Hepatocyte (in vitro differentiated cells): ENCODE data around the gene MSI2. TPM values are rescaled to one million over a fixed set of nuclear protein-coding genes. Genes with fewer than 3 reads are reported as not detected.

Experiments
- DNase-seq: peaks from one replicate; pipeline ENCODE4 v3.0.0-alpha.2; 2016; ENCODE audit warnings: low spot score
- H2AFZ ChIP-seq: fragments of 200-600 bp; sonication (generic); 2 replicates; pipeline ENCODE4 v1.6.0; 2016; ENCODE audit warnings: antibody characterized with exemption, mild to moderate bottlenecking
- H3K27ac ChIP-seq: fragments of 200-600 bp; sonication (generic); 2 replicates; pipeline ENCODE4 v1.5.1; 2016; ENCODE audit warnings: mild to moderate bottlenecking
- H3K27me3 ChIP-seq: fragments of 200-600 bp; sonication (generic); 2 replicates; pipeline ENCODE4 v1.6.1; 2016
- H3K36me3 ChIP-seq: fragments of 200-600 bp; sonication (generic); replicated peaks from 2 replicates; pipeline ENCODE4 v1.5.1; 2016; ENCODE audit warnings: low read depth; ENCODE audit not compliant: insufficient read depth
- H3K4me1 ChIP-seq: fragments of 200-600 bp; sonication (generic); 2 replicates; pipeline ENCODE4 v1.5.1; 2016; ENCODE audit warnings: mild to moderate bottlenecking, moderate library complexity; ENCODE audit not compliant: insufficient read depth
- H3K4me2 ChIP-seq: fragments of 200-600 bp; sonication (generic); 2 replicates; pipeline ENCODE4 v1.6.0; 2016
- H3K4me3 ChIP-seq: fragments of 200-600 bp; sonication (generic); 2 replicates; pipeline ENCODE4 v1.5.1; 2016; ENCODE audit warnings: mild to moderate bottlenecking
- H3K79me2 ChIP-seq: fragments of 200-600 bp; sonication (generic); 2 replicates; pipeline ENCODE4 v1.6.0; 2017; ENCODE audit warnings: mild to moderate bottlenecking
- H3K9me2 ChIP-seq: fragments of 200-600 bp; sonication (generic); replicated peaks from 2 replicates; pipeline ENCODE4 v1.6.0; 2017; ENCODE audit warnings: mild to moderate bottlenecking; ENCODE audit not compliant: insufficient read depth
- H3K9me3 ChIP-seq: fragments of 200-600 bp; sonication (generic); 2 replicates; pipeline ENCODE4 v1.5.1; 2016; ENCODE audit warnings: low read depth, mild to moderate bottlenecking
- H4K20me1 ChIP-seq: fragments of 200-600 bp; sonication (generic); 2 replicates; pipeline ENCODE4 v1.6.0; 2016; ENCODE audit warnings: mild to moderate bottlenecking; ENCODE audit not compliant: insufficient read depth, poor library complexity, severe bottlenecking
- CTCF ChIP-seq: fragments of 200-600 bp; sonication (generic); IDR thresholded peaks from 2 replicates; pipeline ENCODE4 v1.5.1; 2016; ENCODE audit warnings: antibody characterized with exemption, mild to moderate bottlenecking; ENCODE audit not compliant: poor library complexity
- EZH2 ChIP-seq: fragments of 200-600 bp; sonication (generic); IDR thresholded peaks from 2 replicates; pipeline ENCODE4 v1.6.1; 2016; ENCODE audit warnings: antibody characterized with exemption, mild to moderate bottlenecking, borderline replicate concordance
- EZH2phosphoT487 ChIP-seq: fragments of 200-600 bp; sonication (generic); IDR thresholded peaks from one replicate; pipeline ENCODE4 v1.6.1; 2018; ENCODE audit warnings: antibody characterized with exemption, mild to moderate bottlenecking, low read depth, moderate library complexity; ENCODE audit not compliant: unreplicated experiment, severe bottlenecking
- whole genome bisulfite sequencing: methylation state at CpG from one replicate; pipeline ENCODE4 v1.1.6; 2016; ENCODE audit warnings: low lambda C conversion rate; ENCODE audit errors: missing lambda C conversion rate; 5-methylcytosine and 5-hydroxymethylcytosine counted together
- polyA plus RNA-seq: library from polyadenylated mRNA; unstranded; fragments of >200 nt; fragmentation: Nextera tagmentation; extraction: Ambion mirVana; gene quantifications from 2 replicates; pipeline ENCODE4 v1.2.1, GENCODE V29; 2016
- total RNA-seq: library from RNA; depleted of rRNA; stranded (reverse); fragments of >200 nt; gene quantifications from 2 replicates; pipeline ENCODE4 v1.2.3, GENCODE V29; 2014

Gene MSI2
- total and polyA plus RNA-seq, 2 experiments from 2014 or later = 16.1 to 60.6 TPM

GRCh38 chr17:57544401-57544800, 288.1 kb downstream of the MSI2 start:
- Histone ChIP-seq H3K4me2 (peak overlapping the region; percentile 23), H3K9me3 (no peaks in the 10 kb centered on the region), H3K4me3 (no peak overlapping the region)

GRCh38 chr17:57544834-57545463, 288.6 kb downstream of the MSI2 start:
- 57% methylated on average over 7 of the region's 7 CpGs for WGBS

More at GRCh38 chr17:57544401-57544800, 288.1 kb downstream of the MSI2 start:
- Histone ChIP-seq H4K20me1 (peaks cover 3% of the 10 kb centered on the region), H3K27me3 (no peaks in the 10 kb centered on the region), H3K27ac (peak overlapping the region; percentile 73), H3K9me2 (no peaks in the 10 kb centered on the region), H3K36me3 (no peaks in the 10 kb centered on the region), H3K79me2 (peaks cover 37% of the 10 kb centered on the region), H3K4me1 (peaks cover 55% of the 10 kb centered on the region), H2AFZ (no peak overlapping the region)
- TF ChIP-seq CTCF (no peak), EZH2 (no peak), EZH2phosphoT487 (no peak)
- 82% methylated on average over 5 of the region's 5 CpGs for WGBS
- no peak for DNase-seq

GRCh38 chr17:57545731-57546342, 289.5 kb downstream of the MSI2 start:
- H3K27me3 ChIP-seq = no peaks in the 10 kb centered on the region
- no peaks in the 10 kb centered on the region for H3K9me3 ChIP-seq
- no peaks in the 10 kb centered on the region for H3K9me2 ChIP-seq
- no peaks in the 10 kb centered on the region for H3K36me3 ChIP-seq
- DNase-seq = no peak
- peak overlapping the region; percentile 73 for H3K27ac ChIP-seq
- no peak for TF ChIP-seq CTCF
- no peak overlapping the region for H3K4me3 ChIP-seq
- no peak overlapping the region for H3K4me2 ChIP-seq
- 51% methylated on average over 18 of the region's 19 CpGs for WGBS
- H3K79me2 ChIP-seq = peaks cover 43% of the 10 kb centered on the region
- peaks cover 3% of the 10 kb centered on the region for H4K20me1 ChIP-seq
- peaks cover 52% of the 10 kb centered on the region for H3K4me1 ChIP-seq
- no peak overlapping the region for H2AFZ ChIP-seq

More at GRCh38 chr17:57544834-57545463, 288.6 kb downstream of the MSI2 start:
- H2AFZ ChIP-seq = no peak overlapping the region
- no peaks in the 10 kb centered on the region for H3K36me3 ChIP-seq
- DNase-seq = no peak
- no peaks in the 10 kb centered on the region for H3K27me3 ChIP-seq
- H3K4me3 ChIP-seq = no peak overlapping the region
- H3K27ac ChIP-seq = peak overlapping the region; percentile 73
- peaks cover 52% of the 10 kb centered on the region for H3K4me1 ChIP-seq
- no peaks in the 10 kb centered on the region for H3K9me2 ChIP-seq
- H3K9me3 ChIP-seq = no peaks in the 10 kb centered on the region
- H4K20me1 ChIP-seq = peaks cover 3% of the 10 kb centered on the region
- peaks cover 40% of the 10 kb centered on the region for H3K79me2 ChIP-seq
- TF ChIP-seq EZH2phosphoT487 (no peak), CTCF (no peak), EZH2 (no peak)
- H3K4me2 ChIP-seq = peak overlapping the region; percentile 23
